Kidney capillary endothelial cell (primary cell): ENCODE results near the gene PKHD1.

ENCODE experiments used
- DNase-seq: peaks from one replicate; pipeline ENCODE4 v3.0.0-alpha.2; 2018; ENCODE audit warnings: low spot score

Gene PKHD1

GRCh38 chr6:52087498-52087999, at the start of gene PKHD1:
PKHD1 (minus strand) TSS chr6:52087613; CDS start chr6:52084933, 2,680 bp downstream.
- peak; percentile 9 for DNase-seq

GRCh38 chr6:52136934-52137467, 49.6 kb upstream of the PKHD1 start:
- DNase-seq: no peak

- DNase-seq: no peak
These were observed 48.6 kb upstream of the PKHD1 start for GRCh38 chr6:52136055-52136454.

- DNase-seq: no peak
These were observed 47.8 kb upstream of the PKHD1 start for GRCh38 chr6:52135217-52135616.

GRCh38 chr6:52134011-52134410, 46.6 kb upstream of the PKHD1 start:
- no peak for DNase-seq

- DNase-seq: no peak
These were observed 45.9 kb upstream of the PKHD1 start for GRCh38 chr6:52133324-52133723.

- no peak for DNase-seq
These were observed 44.9 kb upstream of the PKHD1 start for GRCh38 chr6:52132292-52132691.

- no peak for DNase-seq
These were observed 43.0 kb upstream of the PKHD1 start for GRCh38 chr6:52130440-52130839.

- DNase-seq: no peak
These were observed 40.5 kb upstream of the PKHD1 start for GRCh38 chr6:52127957-52128356.

- DNase-seq: no peak
These were observed 38.8 kb upstream of the PKHD1 start for GRCh38 chr6:52126231-52126630.

GRCh38 chr6:52125572-52125971, 38.2 kb upstream of the PKHD1 start:
- DNase-seq: no peak

GRCh38 chr6:52125139-52125538, 37.7 kb upstream of the PKHD1 start:
- DNase-seq: no peak

GRCh38 chr6:52124126-52125121, 37.0 kb upstream of the PKHD1 start:
- DNase-seq: no peak

GRCh38 chr6:52123251-52123650, 35.8 kb upstream of the PKHD1 start:
- no peak for DNase-seq

- no peak for DNase-seq
These were observed 29.9 kb upstream of the PKHD1 start for GRCh38 chr6:52117352-52117751.

GRCh38 chr6:52116605-52116948, 29.2 kb upstream of the PKHD1 start:
- no peak for DNase-seq

GRCh38 chr6:52115891-52116604, 28.6 kb upstream of the PKHD1 start:
- DNase-seq: no peak

GRCh38 chr6:52115145-52115741, 27.8 kb upstream of the PKHD1 start:
- no peak for DNase-seq

GRCh38 chr6:52109171-52109571, 21.8 kb upstream of the PKHD1 start:
- no peak for DNase-seq

GRCh38 chr6:52108128-52108527, 20.7 kb upstream of the PKHD1 start:
- DNase-seq: no peak

- DNase-seq: no peak
These were observed 19.6 kb upstream of the PKHD1 start for GRCh38 chr6:52106994-52107393.

GRCh38 chr6:52104979-52105378, 17.6 kb upstream of the PKHD1 start:
- no peak for DNase-seq
